GM19467 (cell line): ENCODE data around the gene TIAL1.
"Not testable (repeated sequence)": the region's sequence is repeated elsewhere in the genome, so short reads cannot be mapped to it uniquely, and the experiment has no call there.

Source experiments
- ATAC-seq: cut with Tn5 transposase; IDR thresholded peaks from one replicate; pipeline ENCODE4 v1.9.1; 2021; ENCODE audit warnings: mild to moderate bottlenecking, moderate library complexity; ENCODE audit not compliant: unreplicated experiment

The TIAL1 gene

GRCh38 chr10:119533473-119533872 is 63.3 kb downstream of the TIAL1 start:
- ATAC-seq: no peak

GRCh38 chr10:119532791-119533190 is 64.0 kb downstream of the TIAL1 start:
- ATAC-seq: not testable (repeated sequence)

GRCh38 chr10:119532251-119532650 is 64.5 kb downstream of the TIAL1 start:
- not testable (repeated sequence) for ATAC-seq

GRCh38 chr10:119531067-119531466 is 65.7 kb downstream of the TIAL1 start:
- no peak for ATAC-seq

- not testable (repeated sequence) for ATAC-seq
These were observed 68.0 kb downstream of the TIAL1 start for GRCh38 chr10:119528663-119529237.

- no peak for ATAC-seq
These were observed 69.9 kb downstream of the TIAL1 start for GRCh38 chr10:119526621-119527592.

GRCh38 chr10:119526149-119526548 is 70.6 kb downstream of the TIAL1 start:
- ATAC-seq: no peak

- no peak for ATAC-seq
These were observed 71.6 kb downstream of the TIAL1 start for GRCh38 chr10:119525116-119525515.

GRCh38 chr10:119524720-119525070 is 72.1 kb downstream of the TIAL1 start:
- ATAC-seq: no peak

- no peak for ATAC-seq
These were observed 72.7 kb downstream of the TIAL1 start for GRCh38 chr10:119523895-119524719.
